Measurements from ENCODE around the gene RGS19.

The RGS19 gene

GRCh38 chr20:64114356-64114971 is 35.1 kb upstream of the RGS19 start:
- Histone ChIP-seq H3K9me3 (ENCODE audit: severe bottlenecking) (no peaks in the 10 kb centered on the region), H3K27ac (ENCODE audit: poor library complexity, severe bottlenecking) (no peak overlapping the region), H3K27me3 (ENCODE audit: insufficient read depth, poor library complexity, severe bottlenecking) (no peaks in the 10 kb centered on the region), H3K4me1 (ENCODE audit: insufficient read depth, poor library complexity, severe bottlenecking) (no peaks in the 10 kb centered on the region), H3K36me3 (ENCODE audit: low read depth) (no peaks in the 10 kb centered on the region), H3K4me3 (ENCODE audit: severe bottlenecking) (no peak overlapping the region)
- peak; percentile 82 for DNase-seq (ENCODE audit: low spot score)
- TF ChIP-seq CTCF (IDR thresholded peaks at IDR 0.05; ENCODE audit: poor library complexity, severe bottlenecking), result no peak
- no peak for ATAC-seq (ENCODE audit: low read depth)

- Histone ChIP-seq H3K36me3 (ENCODE audit: low read depth) (no peaks in the 10 kb centered on the region), H3K4me1 (ENCODE audit: insufficient read depth, poor library complexity, severe bottlenecking) (no peaks in the 10 kb centered on the region), H3K4me3 (ENCODE audit: severe bottlenecking) (no peak overlapping the region), H3K27ac (ENCODE audit: poor library complexity, severe bottlenecking) (no peak overlapping the region), H3K9me3 (ENCODE audit: severe bottlenecking) (no peaks in the 10 kb centered on the region), H3K27me3 (ENCODE audit: insufficient read depth, poor library complexity, severe bottlenecking) (no peaks in the 10 kb centered on the region)
- TF ChIP-seq CTCF (IDR thresholded peaks at IDR 0.05; ENCODE audit: poor library complexity, severe bottlenecking), result no peak
- ATAC-seq (ENCODE audit: low read depth) (no peak), DNase-seq (ENCODE audit: low spot score) (peak; percentile 77)
Measured at GRCh38 chr20:64113796-64114355, 34.6 kb upstream of the RGS19 start.

GRCh38 chr20:64113444-64113775 is 34.1 kb upstream of the RGS19 start:
- no peak for ATAC-seq (ENCODE audit: low read depth)

GRCh38 chr20:64112691-64113443 is 33.5 kb upstream of the RGS19 start:
- H3K4me1 ChIP-seq (ENCODE audit: insufficient read depth, poor library complexity, severe bottlenecking), result no peaks in the 10 kb centered on the region
- peaks cover 3% of the 10 kb centered on the region for H3K27me3 ChIP-seq (ENCODE audit: insufficient read depth, poor library complexity, severe bottlenecking)

More at GRCh38 chr20:64113444-64113775, 34.1 kb upstream of the RGS19 start:
- no peaks in the 10 kb centered on the region for H3K9me3 ChIP-seq (ENCODE audit: severe bottlenecking)
- no peaks in the 10 kb centered on the region for H3K4me1 ChIP-seq (ENCODE audit: insufficient read depth, poor library complexity, severe bottlenecking)
- H3K27ac ChIP-seq (ENCODE audit: poor library complexity, severe bottlenecking), result no peak overlapping the region
- H3K4me3 ChIP-seq (ENCODE audit: severe bottlenecking), result no peak overlapping the region
- peak; percentile 77 for DNase-seq (ENCODE audit: low spot score)
- no peak for TF ChIP-seq CTCF (IDR thresholded peaks at IDR 0.05; ENCODE audit: poor library complexity, severe bottlenecking)
- no peaks in the 10 kb centered on the region for H3K27me3 ChIP-seq (ENCODE audit: insufficient read depth, poor library complexity, severe bottlenecking)
- H3K36me3 ChIP-seq (ENCODE audit: low read depth), result no peaks in the 10 kb centered on the region

More at GRCh38 chr20:64112691-64113443, 33.5 kb upstream of the RGS19 start:
- Histone ChIP-seq H3K9me3 (ENCODE audit: severe bottlenecking) (no peaks in the 10 kb centered on the region), H3K4me3 (ENCODE audit: severe bottlenecking) (no peak overlapping the region), H3K36me3 (ENCODE audit: low read depth) (no peaks in the 10 kb centered on the region), H3K27ac (ENCODE audit: poor library complexity, severe bottlenecking) (no peak overlapping the region)
- DNase-seq (ENCODE audit: low spot score) (peak; percentile 81), ATAC-seq (ENCODE audit: low read depth) (no peak)
- no peak for TF ChIP-seq CTCF (IDR thresholded peaks at IDR 0.05; ENCODE audit: poor library complexity, severe bottlenecking)

Measured in RWPE2 (cell line).